Pancreas (tissue), 10 donors: ENCODE results near the gene NPPB. TPM values are rescaled to one million over a fixed set of nuclear protein-coding genes. Genes with fewer than 3 reads are reported as not detected.

Experiments used
- ATAC-seq, 4 donors: fragments of 200-7000 bp; cut with Tn5 transposase; one replicate each; pipeline versions ENCODE4 v1.8.0 to v1.9.1; 2020; ENCODE audit warnings: mild to moderate bottlenecking in 4 of 4, moderate library complexity in 4 of 4
- DNase-seq, 6 donors: peaks; one replicate each; pipeline ENCODE4 v3.0.0-alpha.2; 2020
- FAIRE-seq: peaks from 2 replicates; lab custom pipeline; 2012; peaks lifted over from hg19 to GRCh38; lab: Jason Lieb, UNC
- H3K27ac ChIP-seq, 4 donors: fragments of 200-600 bp; sonication (generic); 1 replicate in 3 of 4; 2 replicates in 1 of 4; pipeline versions ENCODE4 v1.5.0 to v1.8.0; 2020
- H3K27me3 ChIP-seq, 4 donors: fragments of 200-600 bp; one replicate each; pipeline ENCODE4 v1.8.0; 2021
- H3K36me3 ChIP-seq, 3 donors: fragments of 200-600 bp; sonication (generic) in 1 of 3; one replicate each; pipeline versions ENCODE4 v1.5.0 to v1.8.0; 2020 to 2021
- H3K4me1 ChIP-seq, 3 donors: fragments of 200-600 bp; one replicate each; pipeline ENCODE4 v1.8.0; 2021
- H3K4me3 ChIP-seq, 4 donors: fragments of 200-600 bp; sonication (generic) in 2 of 4; one replicate each; pipeline versions ENCODE4 v1.5.0 to v1.8.0; 2020 to 2021
- H3K9me3 ChIP-seq, 4 donors: fragments of 200-600 bp; one replicate each; pipeline ENCODE4 v1.8.0; 2021
- CTCF ChIP-seq, 4 donors: fragments of 200-600 bp; sonication (generic) in 3 of 4; IDR thresholded peaks; one replicate each; pipeline versions ENCODE4 v1.5.0 to v1.8.0; 2021; ENCODE audit warnings: antibody characterized with exemption in 4 of 4
- WGBS, 2 donors: extraction: QIAGEN DNeasy Blood & Tissue Kit; methylation state at CpG; one replicate each; pipeline ENCODE4 v1.1.7; 2013; 5-methylcytosine and 5-hydroxymethylcytosine counted together
- intact Hi-C, 3 donors: fragments of 100-400 bp; cut with DNase I; formaldehyde crosslinking; loops; one replicate each; pipeline versions ENCODE4 v1.11.1 to v1.14.2; 2022
- polyA plus RNA-seq, 2 donors: library from polyadenylated mRNA; stranded (reverse); fragments of 200-250 nt; gene quantifications; one replicate each; pipeline ENCODE4 v1.2.3, GENCODE V29; 2013
- total RNA-seq, 6 donors: library from RNA; stranded (reverse); fragmentation: NEBNext Ultra II Directional in 4 of 6; extraction: Animal tissue kit (Norgen Biotek cat#: 25700) in 4 of 6; gene quantifications; one replicate each; pipeline versions ENCODE4 v1.2.1 to v1.2.4, GENCODE V29; 2021 to 2023
- donor health status: healthy with polysubstance abuse.
- donor health status: DM: no; HTN: no; CAD: no; lungs with moderate emphysema.
- donor health status: DM: no; HTN: no; CAD: no.
- donor health status: control.
- donor health status: control.
- donor health status: Bipolar disorder and iron deficiency.
- donor health status: DM: yes; HTN: yes; CAD: no.
- donor health status: DM: no; HTN: no; CAD: no.
- donor health status: DM: no; HTN: no; CAD: no.
- donor health status: DM: yes; HTN: yes; CAD: no.

The NPPB gene
- total and polyA plus RNA-seq, 8 donors = 0.28 to 1.6 (median 0.95) TPM; not detected in 3

GRCh38 chr1:11856698-11857097 lies 2.0 kb downstream of the NPPB start:
- ATAC-seq (no peak), DNase-seq (no peak), FAIRE-seq (no peak)
- H3K27me3 ChIP-seq = peaks cover 0 to 19% (median 3%) of the 10 kb centered on the region in 4 donors
- WGBS, 2 donors = 43 to 54% methylated on average over 3 of the region's 3 CpGs
- H3K4me1 ChIP-seq = no peaks in the 10 kb centered on the region
- H3K27ac ChIP-seq = no peak overlapping the region
- no peaks in the 10 kb centered on the region for H3K9me3 ChIP-seq
- no peak for TF ChIP-seq CTCF (IDR thresholded peaks at IDR 0.05)
- no peak overlapping the region for H3K4me3 ChIP-seq
- no peaks in the 10 kb centered on the region for H3K36me3 ChIP-seq
- intact Hi-C loops = no loop called here

GRCh38 chr1:11855430-11855829 lies 3.3 kb downstream of the NPPB start:
- 48 to 49% methylated on average over 8 of the region's 8 CpGs for WGBS, 2 donors
- Histone ChIP-seq H3K36me3 (no peaks in the 10 kb centered on the region), H3K27ac (no peak overlapping the region), H3K4me3 (no peak overlapping the region), H3K9me3 (no peaks in the 10 kb centered on the region), H3K27me3 (peaks cover 0 to 19% (median 3%) of the 10 kb centered on the region in 4 donors), H3K4me1 (no peaks in the 10 kb centered on the region)
- intact Hi-C loops = no loop called here
- FAIRE-seq = no peak
- no peak for ATAC-seq
- TF ChIP-seq CTCF (IDR thresholded peaks at IDR 0.05) = no peak
- DNase-seq = no peak

- no peak for TF ChIP-seq CTCF (IDR thresholded peaks at IDR 0.05)
- H3K27me3 ChIP-seq = peaks cover 0 to 17% (median 3%) of the 10 kb centered on the region in 4 donors
These were observed 4.2 kb downstream of the NPPB start for GRCh38 chr1:11854519-11854918.

GRCh38 chr1:11851180-11851579 lies 7.6 kb downstream of the NPPB start:
- Histone ChIP-seq H3K27me3 (no peaks in the 10 kb centered on the region), H3K4me1 (no peaks in the 10 kb centered on the region), H3K4me3 (no peak overlapping the region), H3K27ac (no peak overlapping the region), H3K36me3 (no peaks in the 10 kb centered on the region), H3K9me3 (no peaks in the 10 kb centered on the region)
- no peak for DNase-seq
- no peak for TF ChIP-seq CTCF (IDR thresholded peaks at IDR 0.05)
- FAIRE-seq = no peak
- no peak for ATAC-seq
- intact Hi-C loops = no loop called here
- WGBS, 2 donors = 77 to 81% methylated on average over 7 of the region's 7 CpGs

More at GRCh38 chr1:11854519-11854918, 4.2 kb downstream of the NPPB start:
- H3K36me3 ChIP-seq = no peaks in the 10 kb centered on the region
- intact Hi-C loops = no loop called here
- no peak for ATAC-seq
- no peak for DNase-seq
- WGBS, 2 donors = 35 to 42% methylated on average over 8 of the region's 8 CpGs
- no peaks in the 10 kb centered on the region for H3K4me1 ChIP-seq
- no peak for FAIRE-seq
- no peak overlapping the region for H3K4me3 ChIP-seq
- H3K27ac ChIP-seq = no peak overlapping the region
- no peaks in the 10 kb centered on the region for H3K9me3 ChIP-seq

GRCh38 chr1:11850156-11850555 lies 8.6 kb downstream of the NPPB start:
- WGBS, 2 donors = 47 to 59% methylated on average over 11 of the region's 11 CpGs
- TF ChIP-seq CTCF (IDR thresholded peaks at IDR 0.05) = no peak
- Histone ChIP-seq H3K4me3 (no peak overlapping the region), H3K27ac (no peak overlapping the region), H3K4me1 (no peaks in the 10 kb centered on the region), H3K36me3 (no peaks in the 10 kb centered on the region), H3K27me3 (no peaks in the 10 kb centered on the region), H3K9me3 (no peaks in the 10 kb centered on the region)
- FAIRE-seq (no peak), DNase-seq (no peak), ATAC-seq (no peak)
- intact Hi-C loops = no loop called here
